Measurements from ENCODE around the gene KPNA4. TPM values are rescaled to one million over a fixed set of nuclear protein-coding genes. Genes with fewer than 3 reads are reported as not detected.

The KPNA4 gene
- total and polyA plus RNA-seq, 2 donors (not counting 3 experiments of a cell fraction or from before 2014, with no cell fraction given), result 12.2 to 70.1 TPM

GRCh38 chr3:160602259-160602658, 36.9 kb upstream of the KPNA4 start:
- dilution Hi-C loops (cut with MboI; ENCODE audit: extremely low pct_ligation_motif_present, low sequenced_read_pairs), result no loop called here
- Histone ChIP-seq H3K27me3 (ENCODE audit: control insufficient read depth in 2 of 2, insufficient read depth in 2 of 2, low read length in 2 of 2) (no peaks in the 10 kb centered on the region), H3K4me2 (ENCODE audit: insufficient read depth, low read length) (no peak overlapping the region), H3K9me1 (replicated peaks; ENCODE audit: control insufficient read depth, extremely low read depth, insufficient read depth, low read length) (no peaks in the 10 kb centered on the region), H3K27ac (ENCODE audit: insufficient read depth, low read depth, low read length) (no peak overlapping the region), H3K4me3 (replicated peaks in 1 of 3; ENCODE audit: insufficient read depth in 1 of 3, low read depth in 1 of 3, low read length in 3 of 3) (no peak overlapping the region), H3K36me3 (ENCODE audit: control insufficient read depth in 2 of 2, extremely low read depth in 1 of 2, insufficient read depth in 2 of 2, low read length in 2 of 2) (no peaks in the 10 kb centered on the region), H2AFZ (ENCODE audit: low read depth, low read length) (no peak overlapping the region), H3K9ac (replicated peaks; ENCODE audit: extremely low read depth, insufficient read depth, low read length) (no peak overlapping the region), H3K9me3 (replicated peaks; ENCODE audit: control insufficient read depth, insufficient read depth, low read length) (no peaks in the 10 kb centered on the region), H4K20me1 (replicated peaks; ENCODE audit: control insufficient read depth, extremely low read depth, insufficient read depth, low read length) (no peaks in the 10 kb centered on the region), H3K79me2 (ENCODE audit: control insufficient read depth, insufficient read depth, low read length) (no peaks in the 10 kb centered on the region), H3K4me1 (ENCODE audit: control insufficient read depth, extremely low read depth, insufficient read depth, low read length) (no peaks in the 10 kb centered on the region)
- FAIRE-seq (no peak), DNase-seq (ENCODE audit: low read depth, low spot score) (no peak)
- CTCF ChIA-PET, result no interaction called here
- BruUV-seq (replicated peaks), result no TSS peak
- intact Hi-C loops (cut with micrococcal nuclease), result no loop called here
- TF ChIP-seq POLR2AphosphoS5 (IDR thresholded peaks at IDR 0.05; ENCODE audit: insufficient read depth, low read depth, low read length) (no peak), MAX (IDR thresholded peaks at IDR 0.05; ENCODE audit: insufficient read depth, insufficient read length) (no peak), POLR2A (IDR thresholded peaks at IDR 0.05; ENCODE audit: low read depth, low read length) (no peak), FOS (IDR thresholded peaks at IDR 0.05; ENCODE audit: borderline replicate concordance, insufficient read depth, low read length) (no peak), EZH2 (IDR thresholded peaks at IDR 0.05; ENCODE audit: borderline replicate concordance, low read depth, low read length, severe bottlenecking) (no peak), MYC (IDR thresholded peaks at IDR 0.05; ENCODE audit: low read depth, low read length) (no peak), GATA2 (IDR thresholded peaks at IDR 0.05; ENCODE audit: insufficient read depth, insufficient read length, low read depth, low read length) (no peak), CTCF (IDR thresholded peaks at IDR 0.05; ENCODE audit: extremely low read depth in 1 of 2, insufficient read depth in 1 of 2, low read depth in 1 of 2, low read length in 2 of 2) (no peak), JUN (IDR thresholded peaks at IDR 0.05; ENCODE audit: borderline replicate concordance, insufficient read depth, insufficient read length, low read depth) (no peak)
- POLR2A ChIA-PET, result no interaction called here
